ENCODE measurements around the gene PRLH.

The PRLH gene

GRCh38 chr2:237567276-237568029, 1.1 kb downstream of the PRLH start:
- ChIA-PET CTCF (interaction anchor here (3.6 kb wide), 1 partner anchor 54 kb away, joined by 17 read pairs; no protein-coding TSS in a partner anchor), POLR2A (no interaction called here)
- DNase-seq (ENCODE audit: extremely low spot score), result no peak
- TF ChIP-seq CTCF (IDR thresholded peaks at IDR 0.05; ENCODE audit: control extremely low read depth, extremely low read depth, low read depth, missing control alignments), result no peak

DNA sequence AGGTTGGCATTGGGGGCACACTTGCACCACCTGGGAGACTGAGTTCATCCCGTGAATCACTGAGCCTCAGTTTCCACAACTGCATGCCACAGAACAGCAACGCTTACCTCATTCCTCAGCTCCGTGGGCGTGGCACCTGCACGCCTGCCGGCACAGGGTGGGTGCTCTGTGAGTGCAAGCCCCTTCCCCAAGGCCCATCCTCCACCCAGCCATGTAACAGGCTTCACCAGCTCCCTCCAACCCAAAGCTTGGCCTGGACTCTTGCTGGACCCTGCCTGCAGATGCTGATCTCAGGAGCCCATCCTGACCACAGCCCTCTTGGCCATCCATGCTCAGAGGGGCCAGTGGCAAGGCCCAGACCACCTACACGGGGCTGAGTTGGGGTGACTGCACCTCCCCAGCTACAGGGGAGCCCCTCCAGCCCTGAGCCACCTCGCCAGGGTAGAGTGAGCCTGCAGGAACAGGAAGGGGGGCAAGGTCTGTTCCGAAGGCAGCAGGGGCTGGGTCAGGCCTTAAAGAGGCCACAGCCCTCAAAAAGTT, 1.8 kb downstream of the PRLH start:
- TF ChIP-seq CTCF (IDR thresholded peaks at IDR 0.05; ENCODE audit: control extremely low read depth, extremely low read depth, low read depth, missing control alignments), result no peak
- DNase-seq (ENCODE audit: extremely low spot score), result no peak
- ChIA-PET POLR2A (no interaction called here), CTCF (interaction anchor here (0.9 to 3.6 kb wide), 2 partner anchors 10 to 55 kb away, joined by 3 to 17 read pairs; no protein-coding TSS in a partner anchor)

DNA sequence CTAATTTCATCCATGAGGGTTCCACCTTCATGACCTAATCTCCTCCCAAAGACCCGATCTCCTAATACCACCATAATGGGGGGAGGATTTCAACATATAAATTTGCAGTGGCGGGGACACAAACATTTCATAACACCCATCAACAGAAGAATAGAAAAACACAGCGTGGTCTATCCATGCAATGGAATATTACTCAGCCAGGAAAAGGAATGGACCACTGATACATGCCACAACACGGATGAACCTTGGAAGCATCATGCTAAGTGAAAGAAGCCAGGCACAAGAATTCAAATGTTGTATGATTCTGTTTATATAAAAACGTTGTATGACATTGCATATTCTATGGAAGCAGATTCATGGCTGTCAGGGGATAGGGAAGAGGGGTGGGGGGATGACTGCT, 2.7 kb downstream of the PRLH start:
- no peak for DNase-seq (ENCODE audit: extremely low spot score)
- ChIA-PET CTCF (interaction anchor here (0.9 to 3.6 kb wide), 2 partner anchors 11 to 56 kb away, joined by 3 to 17 read pairs; no protein-coding TSS in a partner anchor), POLR2A (no interaction called here)
- no peak for TF ChIP-seq CTCF (IDR thresholded peaks at IDR 0.05; ENCODE audit: control extremely low read depth, extremely low read depth, low read depth, missing control alignments)

DNA sequence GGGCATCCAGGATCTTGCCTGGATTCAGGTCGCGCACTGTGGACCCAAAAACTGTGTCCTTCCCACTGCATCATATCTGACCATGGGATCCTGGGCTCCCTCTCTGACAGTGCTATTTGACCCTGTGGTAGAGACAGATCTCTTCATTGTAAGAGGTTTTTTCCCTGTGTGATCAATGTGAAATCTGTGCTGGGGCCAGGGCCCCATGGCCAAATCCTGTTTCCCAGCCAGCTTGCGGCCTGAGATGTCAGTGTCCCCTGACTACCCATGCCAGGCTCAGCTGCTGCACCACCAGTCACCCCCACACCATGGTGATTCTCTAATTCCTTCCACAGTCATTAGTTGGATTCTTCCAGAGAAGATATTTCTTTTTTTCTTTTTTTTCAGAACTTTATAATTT, 3.5 kb downstream of the PRLH start:
- CTCF ChIA-PET, result interaction anchor here (3.5 to 9.2 kb wide), 4 partner anchors 13 to 59 kb away, joined by 17 to 317 read pairs (median 26); no protein-coding TSS in a partner anchor
- POLR2A ChIA-PET, result no interaction called here

DNA sequence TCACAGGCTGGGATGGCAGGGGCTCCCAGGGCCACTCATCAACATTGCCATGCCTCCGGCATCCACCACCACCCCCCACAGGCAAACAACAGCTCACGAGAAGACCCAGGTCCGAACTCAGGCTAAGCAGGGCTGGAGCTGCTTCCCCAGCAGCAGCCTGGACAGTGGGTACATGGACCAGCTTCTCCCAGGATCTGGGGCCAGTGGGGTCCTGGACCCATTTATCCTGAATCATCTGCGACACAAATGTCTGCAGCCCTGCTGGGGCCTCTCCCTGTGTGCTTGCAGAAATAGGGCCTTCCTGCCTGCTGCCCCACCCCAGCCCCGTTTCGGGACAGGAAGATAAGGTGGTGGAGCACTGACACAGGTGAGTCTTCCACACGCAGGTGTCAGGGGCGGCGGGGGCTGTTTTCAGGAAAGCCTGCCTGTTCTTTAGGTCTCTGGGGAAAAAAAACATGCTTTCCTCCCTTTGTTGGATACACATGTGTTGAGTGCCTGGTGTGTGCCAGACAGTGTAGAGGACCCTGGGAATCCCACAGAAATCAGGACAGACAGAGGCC, 4.5 kb downstream of the PRLH start:
- no peak for DNase-seq (ENCODE audit: extremely low spot score)
- ChIA-PET POLR2A (no interaction called here), CTCF (interaction anchor here (1.2 to 9.2 kb wide), 16 partner anchors 8 to 449 kb away, joined by 3 to 317 read pairs (median 17); partner anchors contain the start of gene RAB17)
- TF ChIP-seq CTCF (IDR thresholded peaks at IDR 0.05; ENCODE audit: control extremely low read depth, extremely low read depth, low read depth, missing control alignments), result no peak

More for the DNA sequence above, 3.5 kb downstream of the PRLH start:
- DNase-seq (ENCODE audit: extremely low spot score), result no peak
- no peak for TF ChIP-seq CTCF (IDR thresholded peaks at IDR 0.05; ENCODE audit: control extremely low read depth, extremely low read depth, low read depth, missing control alignments)

GRCh38 chr2:237571551-237571950, 5.2 kb downstream of the PRLH start:
- TF ChIP-seq CTCF (IDR thresholded peaks at IDR 0.05; ENCODE audit: control extremely low read depth, extremely low read depth, low read depth, missing control alignments), result no peak
- DNase-seq (ENCODE audit: extremely low spot score), result no peak
- ChIA-PET POLR2A (no interaction called here), CTCF (interaction anchor here (0.7 to 9.2 kb wide), 31 partner anchors 9 to 1218 kb away, joined by 3 to 317 read pairs (median 7); partner anchors contain the start of gene RAB17)

Data from GM10248 (cell line).